Neutrophil (primary cell): Measurements from ENCODE around the gene ARHGAP4.
A peak's percentile ranks its signal among the peaks of the same experiment; 100 is the strongest.

Experiments
- H3K27ac ChIP-seq: fragments of 200-600 bp; sonication (generic); 2 replicates; pipeline ENCODE4 v1.5.1; 2016; ENCODE audit warnings: mild to moderate bottlenecking, moderate library complexity
- H3K27me3 ChIP-seq: fragments of 200-600 bp; sonication (generic); 2 replicates; pipeline ENCODE4 v1.6.0; 2016; ENCODE audit warnings: mild to moderate bottlenecking
- H3K36me3 ChIP-seq: fragments of 200-600 bp; sonication (generic); 2 replicates; pipeline ENCODE4 v1.5.1; 2017
- H3K4me1 ChIP-seq, 2 experiments: fragments of 200-600 bp in 1 of 2; sonication (generic) in 1 of 2; 1 replicate in 1 of 2; 2 replicates in 1 of 2; pipeline versions ENCODE4 v1.5.1 to v1.6.1; 2013 to 2016; ENCODE audit warnings: low read depth in 1 of 2, low read length in 1 of 2, mild to moderate bottlenecking in 1 of 2, moderate library complexity in 1 of 2; ENCODE audit not compliant: control insufficient read depth in 1 of 2, insufficient read depth in 1 of 2
- H3K4me3 ChIP-seq, 2 experiments: fragments of 200-600 bp in 1 of 2; sonication (generic) in 1 of 2; 1 replicate in 1 of 2; 2 replicates in 1 of 2; pipeline ENCODE4 v1.5.1; 2013 to 2016; ENCODE audit warnings: low read depth in 1 of 2, low read length in 1 of 2, mild to moderate bottlenecking in 1 of 2, moderate library complexity in 1 of 2
- H3K9me3 ChIP-seq: fragments of 200-600 bp; sonication (generic); 2 replicates; pipeline ENCODE4 v1.5.1; 2016
- CTCF ChIP-seq: fragments of 200-600 bp; sonication (generic); IDR thresholded peaks from 2 replicates; pipeline ENCODE4 v1.5.1; 2016; ENCODE audit warnings: antibody characterized with exemption

Gene ARHGAP4

GRCh38 chrX:153909024-153909979 is 16.8 kb downstream of the ARHGAP4 start:
- Histone ChIP-seq H3K4me1 (peaks cover 6 to 8% of the 10 kb centered on the region in 2 experiments), H3K27ac (no peak overlapping the region), H3K9me3 (no peaks in the 10 kb centered on the region), H3K4me3 (no peak overlapping the region), H3K36me3 (peaks cover 79% of the 10 kb centered on the region), H3K27me3 (no peaks in the 10 kb centered on the region)
- TF ChIP-seq CTCF: no peak

GRCh38 chrX:153908219-153908860 is 17.7 kb downstream of the ARHGAP4 start:
- H3K27me3 ChIP-seq: no peaks in the 10 kb centered on the region
- H3K36me3 ChIP-seq: peaks cover 70% of the 10 kb centered on the region
- peaks cover 14 to 18% of the 10 kb centered on the region in 2 experiments for H3K4me1 ChIP-seq
- no peak overlapping the region for H3K27ac ChIP-seq
- TF ChIP-seq CTCF: no peak
- no peak overlapping the region for H3K4me3 ChIP-seq
- no peaks in the 10 kb centered on the region for H3K9me3 ChIP-seq

GRCh38 chrX:153907456-153907855 is 18.6 kb downstream of the ARHGAP4 start:
- Histone ChIP-seq H3K36me3 (peaks cover 61% of the 10 kb centered on the region), H3K27ac (peak overlapping the region; percentile 5), H3K9me3 (no peaks in the 10 kb centered on the region), H3K4me3 (no peak overlapping the region), H3K4me1 (peaks cover 21 to 22% of the 10 kb centered on the region in 2 experiments), H3K27me3 (no peaks in the 10 kb centered on the region)
- no peak for TF ChIP-seq CTCF

GRCh38 chrX:153906126-153906917 is 19.7 kb downstream of the ARHGAP4 start:
- H3K36me3 ChIP-seq: peaks cover 53% of the 10 kb centered on the region
- TF ChIP-seq CTCF: no peak
- no peak overlapping the region for H3K4me3 ChIP-seq
- H3K27me3 ChIP-seq: no peaks in the 10 kb centered on the region
- peaks cover 24 to 31% of the 10 kb centered on the region in 2 experiments for H3K4me1 ChIP-seq
- peak overlapping the region; percentile 47 for H3K27ac ChIP-seq
- H3K9me3 ChIP-seq: no peaks in the 10 kb centered on the region

- H3K9me3 ChIP-seq: no peaks in the 10 kb centered on the region
- no peaks in the 10 kb centered on the region for H3K27me3 ChIP-seq
- no peak for TF ChIP-seq CTCF
- H3K27ac ChIP-seq: peak overlapping the region; percentile 47
- peaks cover 30 to 37% of the 10 kb centered on the region in 2 experiments for H3K4me1 ChIP-seq
- no peak overlapping the region for H3K4me3 ChIP-seq
- peaks cover 45% of the 10 kb centered on the region for H3K36me3 ChIP-seq
Measured at GRCh38 chrX:153905481-153906095, 20.5 kb downstream of the ARHGAP4 start.
